ENCODE measurements around the gene RNF220. TPM values are rescaled to one million over a fixed set of nuclear protein-coding genes. Genes with fewer than 3 reads are reported as not detected.

The RNF220 gene
- total and polyA plus RNA-seq, 2 donors (not counting 3 experiments of a cell fraction or from before 2014, with no cell fraction given): 62.7 to 66.6 TPM

GRCh38 chr1:44648529-44649250 is 243.6 kb downstream of the RNF220 start:
- DNase-seq (ENCODE audit: low read depth, low spot score) (no peak), FAIRE-seq (no peak)
- Histone ChIP-seq H3K36me3 (ENCODE audit: control insufficient read depth in 2 of 2, extremely low read depth in 1 of 2, insufficient read depth in 2 of 2, low read length in 2 of 2) (peaks cover 0 to 45% of the 10 kb centered on the region in 2 experiments), H3K9me1 (replicated peaks; ENCODE audit: control insufficient read depth, extremely low read depth, insufficient read depth, low read length) (no peaks in the 10 kb centered on the region), H3K4me2 (ENCODE audit: insufficient read depth, low read length) (no peak overlapping the region), H4K20me1 (replicated peaks; ENCODE audit: control insufficient read depth, extremely low read depth, insufficient read depth, low read length) (no peaks in the 10 kb centered on the region), H3K27me3 (ENCODE audit: control insufficient read depth in 2 of 2, insufficient read depth in 2 of 2, low read length in 2 of 2) (no peaks in the 10 kb centered on the region), H3K79me2 (ENCODE audit: control insufficient read depth, insufficient read depth, low read length) (no peaks in the 10 kb centered on the region), H3K4me3 (replicated peaks in 1 of 3; ENCODE audit: insufficient read depth in 1 of 3, low read depth in 1 of 3, low read length in 3 of 3) (no peak overlapping the region), H3K9me3 (replicated peaks; ENCODE audit: control insufficient read depth, insufficient read depth, low read length) (no peaks in the 10 kb centered on the region), H3K27ac (ENCODE audit: insufficient read depth, low read depth, low read length) (no peak overlapping the region), H3K4me1 (ENCODE audit: control insufficient read depth, extremely low read depth, insufficient read depth, low read length) (no peaks in the 10 kb centered on the region), H3K9ac (replicated peaks; ENCODE audit: extremely low read depth, insufficient read depth, low read length) (no peak overlapping the region), H2AFZ (ENCODE audit: low read depth, low read length) (no peak overlapping the region)
- intact Hi-C loops (cut with micrococcal nuclease) (no loop called here), dilution Hi-C loops (cut with MboI; ENCODE audit: extremely low pct_ligation_motif_present, low sequenced_read_pairs) (no loop called here)
- CTCF ChIA-PET: interaction anchor here (2.0 to 5.0 kb wide), 2 partner anchors 16 to 39 kb away, joined by 5 to 109 read pairs; no protein-coding TSS in a partner anchor
- POLR2A ChIA-PET: no interaction called here
- no TSS peak for BruUV-seq (replicated peaks)
- TF ChIP-seq MYC (IDR thresholded peaks at IDR 0.05; ENCODE audit: low read depth, low read length): no peak
- no peak for TF ChIP-seq FOS (IDR thresholded peaks at IDR 0.05; ENCODE audit: borderline replicate concordance, insufficient read depth, low read length)
- no peak for TF ChIP-seq GATA2 (IDR thresholded peaks at IDR 0.05; ENCODE audit: insufficient read depth, insufficient read length, low read depth, low read length)
- no peak for TF ChIP-seq JUN (IDR thresholded peaks at IDR 0.05; ENCODE audit: borderline replicate concordance, insufficient read depth, insufficient read length, low read depth)

- no peaks in the 10 kb centered on the region for H3K9me1 ChIP-seq (replicated peaks; ENCODE audit: control insufficient read depth, extremely low read depth, insufficient read depth, low read length)
- FAIRE-seq: no peak
- dilution Hi-C loops (cut with MboI; ENCODE audit: extremely low pct_ligation_motif_present, low sequenced_read_pairs): no loop called here
- H3K9me3 ChIP-seq (replicated peaks; ENCODE audit: control insufficient read depth, insufficient read depth, low read length): no peaks in the 10 kb centered on the region
- BruUV-seq (replicated peaks): no TSS peak
- no peak overlapping the region for H3K4me3 ChIP-seq (replicated peaks in 1 of 3; ENCODE audit: insufficient read depth in 1 of 3, low read depth in 1 of 3, low read length in 3 of 3)
- DNase-seq (ENCODE audit: low read depth, low spot score): no peak
- H3K4me1 ChIP-seq (ENCODE audit: control insufficient read depth, extremely low read depth, insufficient read depth, low read length): no peaks in the 10 kb centered on the region
- ChIA-PET CTCF (interaction anchor here (5.0 kb wide), 1 partner anchor 40 kb away, joined by 109 read pairs; no protein-coding TSS in a partner anchor), POLR2A (no interaction called here)
- TF ChIP-seq CTCF (IDR thresholded peaks at IDR 0.05; ENCODE audit: extremely low read depth in 1 of 2, insufficient read depth in 1 of 2, low read depth in 1 of 2, low read length in 2 of 2): no peak
- no peak for TF ChIP-seq MAX (IDR thresholded peaks at IDR 0.05; ENCODE audit: insufficient read depth, insufficient read length)
- no peak for TF ChIP-seq EZH2 (IDR thresholded peaks at IDR 0.05; ENCODE audit: borderline replicate concordance, low read depth, low read length, severe bottlenecking)
- H3K36me3 ChIP-seq (ENCODE audit: control insufficient read depth in 2 of 2, extremely low read depth in 1 of 2, insufficient read depth in 2 of 2, low read length in 2 of 2): peaks cover 0 to 37% of the 10 kb centered on the region in 2 experiments
- no peak overlapping the region for H3K27ac ChIP-seq (ENCODE audit: insufficient read depth, low read depth, low read length)
- H3K27me3 ChIP-seq (ENCODE audit: control insufficient read depth in 2 of 2, insufficient read depth in 2 of 2, low read length in 2 of 2): no peaks in the 10 kb centered on the region
- H3K4me2 ChIP-seq (ENCODE audit: insufficient read depth, low read length): no peak overlapping the region
- intact Hi-C loops (cut with micrococcal nuclease): no loop called here
- H3K9ac ChIP-seq (replicated peaks; ENCODE audit: extremely low read depth, insufficient read depth, low read length): no peak overlapping the region
- H2AFZ ChIP-seq (ENCODE audit: low read depth, low read length): no peak overlapping the region
- no peaks in the 10 kb centered on the region for H3K79me2 ChIP-seq (ENCODE audit: control insufficient read depth, insufficient read depth, low read length)
- no peaks in the 10 kb centered on the region for H4K20me1 ChIP-seq (replicated peaks; ENCODE audit: control insufficient read depth, extremely low read depth, insufficient read depth, low read length)
Observed at GRCh38 chr1:44649788-44650158, 244.7 kb downstream of the RNF220 start.
